HepG2 (cell line): ENCODE measurements around the gene TKFC. TPM values are rescaled to one million over a fixed set of nuclear protein-coding genes. Genes with fewer than 3 reads are reported as not detected.

Experiments
- ADNP ChIP-seq: sonication (generic); formaldehyde crosslinking; IDR thresholded peaks from 2 replicates; pipeline ENCODE4 v1.4.0; 2020; ENCODE audit warnings: missing genetic modification reagents
- CREBL2 ChIP-seq: sonication (generic); formaldehyde crosslinking; IDR thresholded peaks from 2 replicates; pipeline ENCODE4 v1.8.1; 2023; ENCODE audit warnings: missing genetic modification reagents, mild to moderate bottlenecking, borderline replicate concordance
- GATAD2A ChIP-seq: IDR thresholded peaks from 2 replicates; pipeline ENCODE4 v1.6.1; 2016
- HNF1A ChIP-seq, 2 experiments: sonication (generic) in 1 of 2; formaldehyde crosslinking in 1 of 2; IDR thresholded peaks; 2 replicates each; pipeline versions ENCODE4 v1.4.0 to v1.6.1; 2016 to 2020; ENCODE audit warnings: borderline replicate concordance in 1 of 2, low read depth in 1 of 2, mild to moderate bottlenecking in 1 of 2, missing genetic modification reagents in 1 of 2
- IKZF5 ChIP-seq: IDR thresholded peaks from 2 replicates; pipeline ENCODE4 v1.6.1; 2018; ENCODE audit warnings: missing genetic modification reagents, mild to moderate bottlenecking, missing compliant biosample characterization
- PITX1 ChIP-seq: sonication (generic); formaldehyde crosslinking; IDR thresholded peaks from 2 replicates; pipeline ENCODE4 v1.5.1; 2020; ENCODE audit warnings: mild to moderate bottlenecking, missing genetic modification reagents
- PLRG1 ChIP-seq: fragments of 450-650 bp; conservative IDR thresholded peaks from 2 replicates; pipeline ENCODE4 v1.6.1; 2016
- POLR2G ChIP-seq: fragments of 200-400 bp; formaldehyde crosslinking; IDR thresholded peaks from 2 replicates; pipeline ENCODE4 v1.6.1; 2018; ENCODE audit warnings: mild to moderate bottlenecking, low read depth, low read length, moderate library complexity
- SKI ChIP-seq: fragments of 450-650 bp; IDR thresholded peaks from one replicate; pipeline ENCODE4 v1.6.1; 2018; ENCODE audit warnings: mild to moderate bottlenecking; ENCODE audit not compliant: partially characterized antibody
- SOX13 ChIP-seq, 3 experiments: fragments of 450-650 bp in 1 of 3; sonication (generic) in 1 of 3; formaldehyde crosslinking in 1 of 3; IDR thresholded peaks in 2 of 3; conservative IDR thresholded peaks in 1 of 3; 2 replicates each; pipeline versions ENCODE4 v1.5.0 to v1.6.1; 2016 to 2020; ENCODE audit warnings: antibody characterized with exemption in 1 of 3, mild to moderate bottlenecking in 1 of 3, missing compliant biosample characterization in 1 of 3, missing genetic modification reagents in 1 of 3, moderate library complexity in 1 of 3
- SP4 ChIP-seq: sonication (generic); formaldehyde crosslinking; IDR thresholded peaks from 2 replicates; pipeline ENCODE4 v1.8.1; 2023; ENCODE audit warnings: mild to moderate bottlenecking, missing genetic modification reagents
- TMF1 ChIP-seq: sonication (generic); formaldehyde crosslinking; IDR thresholded peaks from 2 replicates; pipeline ENCODE4 v1.8.1; 2022; ENCODE audit warnings: low read depth, missing genetic modification reagents
- ZBTB14 ChIP-seq: sonication (generic); formaldehyde crosslinking; IDR thresholded peaks from 2 replicates; pipeline ENCODE4 v1.4.0; 2020; ENCODE audit warnings: missing genetic modification reagents
- ZFP36 ChIP-seq: fragments of 150-350 bp; IDR thresholded peaks from 2 replicates; pipeline ENCODE4 v1.6.1; 2018; ENCODE audit warnings: borderline replicate concordance, low read length, low read depth; ENCODE audit not compliant: partially characterized antibody
- ZFP91 ChIP-seq: sonication (generic); formaldehyde crosslinking; IDR thresholded peaks from 2 replicates; pipeline ENCODE4 v1.9.0; 2022; ENCODE audit warnings: missing genetic modification reagents, mild to moderate bottlenecking, borderline replicate concordance
- ZMAT5 ChIP-seq: sonication (generic); formaldehyde crosslinking; IDR thresholded peaks from 2 replicates; pipeline ENCODE4 v1.5.0; 2020; ENCODE audit warnings: mild to moderate bottlenecking, low read depth, missing genetic modification reagents, borderline replicate concordance
- ZNF644 ChIP-seq: IDR thresholded peaks from 2 replicates; pipeline ENCODE4 v1.6.1; 2016; ENCODE audit warnings: low read depth
- ZNF772 ChIP-seq: sonication (generic); formaldehyde crosslinking; IDR thresholded peaks from 2 replicates; pipeline ENCODE4 v1.5.0; 2020; ENCODE audit warnings: mild to moderate bottlenecking, missing genetic modification reagents
- ZNF792 ChIP-seq: IDR thresholded peaks from 2 replicates; pipeline ENCODE4 v1.6.1; 2016
- ZNF850 ChIP-seq: sonication (generic); formaldehyde crosslinking; conservative IDR thresholded peaks from 2 replicates; pipeline ENCODE4 v1.9.0; 2021; ENCODE audit warnings: mild to moderate bottlenecking, missing genetic modification reagents
- polyA plus RNA-seq, 8 experiments: library from polyadenylated mRNA; depleted of rRNA in 3 of 8; stranded (reverse) in 7 of 8; unstranded in 1 of 8; fragments of >200 nt; fragmentation: Illumina TruSeq in 4 of 8; extraction: Trizol in 4 of 8; gene quantifications; 2 replicates each; pipeline versions ENCODE4 v1.2.1 to v1.2.3, GENCODE V29; 2011 to 2016; ENCODE audit warnings: low read depth in 4 of 8, missing spikeins in 1 of 8, mixed read lengths in 1 of 8; ENCODE audit not compliant: insufficient read depth in 1 of 8
- total RNA-seq, 5 experiments: library from RNA; depleted of rRNA; stranded (reverse); fragments of >200 nt; fragmentation: Illumina TruSeq; extraction: Trizol; gene quantifications; 2 replicates each; pipeline ENCODE4 v1.2.3, GENCODE V29; 2016; ENCODE audit warnings: low read depth in 1 of 5

TKFC gene
- total and polyA plus RNA-seq, 2 of the 13 experiments (the other 11 are each of a cell fraction or from before 2014, with no cell fraction given) = 147 to 197 TPM

GRCh38 chr11:61298663-61299244, 34.3 kb upstream of the TKFC start (continued):
- TF ChIP-seq ZBTB14 (CRISPR knock-in tag) (no peak), PITX1 (CRISPR knock-in tag) (peak; percentile 21; the same call in 1 of the 2 replicates), ZNF792 (CRISPR knock-in tag) (peak; percentile 75; the same call in 1 of the 2 replicates), POLR2G (peak; percentile 33; the same call in 1 of the 2 replicates), ZNF772 (CRISPR knock-in tag) (peak; percentile 51; the same call in 1 of the 2 replicates), HNF1A (IDR thresholded peaks at IDR 0.05; ENCODE audit: low read depth) (no peak), HNF1A (CRISPR knock-in tag; IDR thresholded peaks at IDR 0.05; ENCODE audit: borderline replicate concordance) (no peak), PLRG1 (no peak), SP4 (0 out of 2 replicates have a peak, but pooled peaks have one; percentile 37), SKI (peak; percentile 39), ZMAT5 (CRISPR knock-in tag) (no peak), ZFP36 (no peak), TMF1 (CRISPR knock-in tag) (0 out of 2 replicates have a peak, but pooled peaks have one; percentile 33), GATAD2A (CRISPR knock-in tag) (peak; percentile 84), IKZF5 (CRISPR knock-in tag) (peak; percentile 62; the same call in 1 of the 2 replicates), CREBL2 (CRISPR knock-in tag) (no peak), ZNF644 (CRISPR knock-in tag) (peak; percentile 89), ADNP (CRISPR knock-in tag) (no peak), ZNF850 (CRISPR knock-in tag) (no peak), ZFP91 (CRISPR knock-in tag) (peak; percentile 61), SOX13 (IDR thresholded peaks at IDR 0.05) (no peak), SOX13 (CRISPR knock-in tag; conservative IDR thresholded peaks at IDR 0.05 in 1 of 2, IDR thresholded peaks at IDR 0.05 in 1 of 2) (peak in 1 of 2 experiments; percentile 74; a peak in 2 of 4 replicates)
